ENCODE data around the gene RAI1. TPM values are rescaled to one million over a fixed set of nuclear protein-coding genes. Genes with fewer than 3 reads are reported as not detected.

The RAI1 gene
- 11.4 and 15.6 TPM in 2 replicates for total RNA-seq

GRCh38 chr17:17681187-17681743 lies at the start of gene RAI1:
Gene RAI1, plus strand, starts transcription at chr17:17681458. Its CDS starts 111,491 bp downstream, at chr17:17792949.

GRCh38 chr17:17836818-17837379 lies 155.6 kb downstream of the RAI1 start, which contains the start of gene SREBF1:
Gene SREBF1, minus strand, starts transcription at chr17:17836986. Its CDS starts 169 bp downstream, at chr17:17836817.

Other genes starting within 250 kb of the RAI1 start
- gene MED9, start 204.5 kb upstream of the RAI1 start, total RNA-seq: 10.1 and 14.1 TPM in 2 replicates
- 3.8 TPM in 2 replicates for gene RASD1, start 185.1 kb upstream of the RAI1 start, total RNA-seq
- gene PEMT, start 89.8 kb upstream of the RAI1 start, total RNA-seq: 31.1 and 45.5 TPM in 2 replicates
- gene SREBF1, start 155.5 kb downstream of the RAI1 start, total RNA-seq: 88.6 and 92.1 TPM in 2 replicates

All from mammary microvascular endothelial cell (primary cell).